Measurements from ENCODE around the gene FDXACB1. TPM values are rescaled to one million over a fixed set of nuclear protein-coding genes. Genes with fewer than 3 reads are reported as not detected.

Gene FDXACB1
- total RNA-seq, 1 donor from 2014 or later, result 1.7 TPM

- Mint-ChIP-seq H3K9me3 (ENCODE audit: unreplicated experiment) (no peaks in the 10 kb centered on the region), H3K27ac (ENCODE audit: unreplicated experiment) (peak overlapping the region; percentile 73), H3K27me3 (ENCODE audit: low read depth, unreplicated experiment) (no peaks in the 10 kb centered on the region), H3K36me3 (ENCODE audit: low read depth, unreplicated experiment) (peaks cover 6% of the 10 kb centered on the region), H3K4me3 (ENCODE audit: unreplicated experiment) (peak overlapping the region; percentile 88), H3K4me1 (ENCODE audit: low read depth, unreplicated experiment) (peaks cover 2% of the 10 kb centered on the region)
- Histone ChIP-seq H3K27me3 (ENCODE audit: insufficient read depth, low read length) (no peaks in the 10 kb centered on the region), H3K9me3 (ENCODE audit: insufficient read depth, low read depth, low read length) (no peaks in the 10 kb centered on the region), H3K4me3 (ENCODE audit: insufficient read depth, low read depth, low read length) (peak overlapping the region; percentile 85), H3K79me2 (ENCODE audit: insufficient read depth, low read length) (peaks cover 9% of the 10 kb centered on the region), H2AFZ (ENCODE audit: low read depth, low read length) (peak overlapping the region; percentile 90), H3K4me2 (ENCODE audit: low read length) (peak overlapping the region; percentile 82), H3K27ac (ENCODE audit: low read depth, low read length) (peak overlapping the region; percentile 83), H4K20me1 (ENCODE audit: insufficient read depth, low read length) (no peaks in the 10 kb centered on the region), H3K4me1 (ENCODE audit: insufficient read depth, low read length) (peaks cover 9% of the 10 kb centered on the region), H3K36me3 (ENCODE audit: insufficient read depth, low read length) (peaks cover 3% of the 10 kb centered on the region), H3K9ac (ENCODE audit: low read length) (peak overlapping the region; percentile 86)
- DNase-seq (ENCODE audit: low read depth), result no peak
- TF ChIP-seq EZH2 (IDR thresholded peaks at IDR 0.05; ENCODE audit: insufficient read depth, low read length) (no peak), CTCF (IDR thresholded peaks at IDR 0.05; ENCODE audit: insufficient read depth, low read depth, low read length) (no peak)
- FAIRE-seq, result no peak
Measured at GRCh38 chr11:111871693-111872161, 7.2 kb downstream of the FDXACB1 start.

GRCh38 chr11:111870886-111871692, 7.9 kb downstream of the FDXACB1 start, which contains the start of gene ALG9:
ALG9 (minus strand) TSS chr11:111871581; CDS start chr11:111871482, 99 bp downstream.
- Mint-ChIP-seq H3K27ac (ENCODE audit: unreplicated experiment) (peak within 1 kb of the TSS; percentile 73), H3K36me3 (ENCODE audit: low read depth, unreplicated experiment) (peaks cover 6% of the 10 kb centered on the region), H3K27me3 (ENCODE audit: low read depth, unreplicated experiment) (no peaks in the 10 kb centered on the region), H3K4me1 (ENCODE audit: low read depth, unreplicated experiment) (peaks cover 2% of the 10 kb centered on the region), H3K9me3 (ENCODE audit: unreplicated experiment) (no peaks in the 10 kb centered on the region), H3K4me3 (ENCODE audit: unreplicated experiment) (peak within 1 kb of the TSS; percentile 95)
- H3K9me3 ChIP-seq (ENCODE audit: insufficient read depth, low read depth, low read length), result no peaks in the 10 kb centered on the region
- H3K4me1 ChIP-seq (ENCODE audit: insufficient read depth, low read length), result peaks cover 9% of the 10 kb centered on the region
- FAIRE-seq, result peak; percentile 67
- H3K9ac ChIP-seq (ENCODE audit: low read length), result peak within 1 kb of the TSS; percentile 86
- no peaks in the 10 kb centered on the region for H3K27me3 ChIP-seq (ENCODE audit: insufficient read depth, low read length)
- peaks cover 6% of the 10 kb centered on the region for H3K36me3 ChIP-seq (ENCODE audit: insufficient read depth, low read length)
- no peak for TF ChIP-seq EZH2 (IDR thresholded peaks at IDR 0.05; ENCODE audit: insufficient read depth, low read length)
- peak; percentile 26 for TF ChIP-seq CTCF (IDR thresholded peaks at IDR 0.05; ENCODE audit: insufficient read depth, low read depth, low read length)
- H4K20me1 ChIP-seq (ENCODE audit: insufficient read depth, low read length), result no peaks in the 10 kb centered on the region
- peaks cover 9% of the 10 kb centered on the region for H3K79me2 ChIP-seq (ENCODE audit: insufficient read depth, low read length)
- peak within 1 kb of the TSS; percentile 85 for H3K4me3 ChIP-seq (ENCODE audit: insufficient read depth, low read depth, low read length)
- peak within 1 kb of the TSS; percentile 82 for H3K4me2 ChIP-seq (ENCODE audit: low read length)
- peak within 1 kb of the TSS; percentile 90 for H2AFZ ChIP-seq (ENCODE audit: low read depth, low read length)
- H3K27ac ChIP-seq (ENCODE audit: low read depth, low read length), result peak within 1 kb of the TSS; percentile 83
- peak; percentile 78 for DNase-seq (ENCODE audit: low read depth)

GRCh38 chr11:111870522-111870885, 8.5 kb downstream of the FDXACB1 start:
- Histone ChIP-seq H3K27me3 (ENCODE audit: insufficient read depth, low read length) (no peaks in the 10 kb centered on the region), H3K4me1 (ENCODE audit: insufficient read depth, low read length) (peaks cover 9% of the 10 kb centered on the region), H2AFZ (ENCODE audit: low read depth, low read length) (peak overlapping the region; percentile 90), H3K9ac (ENCODE audit: low read length) (peak overlapping the region; percentile 86), H3K36me3 (ENCODE audit: insufficient read depth, low read length) (peaks cover 6% of the 10 kb centered on the region), H3K4me2 (ENCODE audit: low read length) (peak overlapping the region; percentile 82), H3K27ac (ENCODE audit: low read depth, low read length) (no peak overlapping the region), H3K9me3 (ENCODE audit: insufficient read depth, low read depth, low read length) (no peaks in the 10 kb centered on the region), H3K79me2 (ENCODE audit: insufficient read depth, low read length) (peaks cover 9% of the 10 kb centered on the region), H4K20me1 (ENCODE audit: insufficient read depth, low read length) (no peaks in the 10 kb centered on the region), H3K4me3 (ENCODE audit: insufficient read depth, low read depth, low read length) (peak overlapping the region; percentile 85)
- H3K27ac Mint-ChIP-seq (ENCODE audit: unreplicated experiment), result no peak overlapping the region
- FAIRE-seq (no peak), DNase-seq (ENCODE audit: low read depth) (no peak)
- H3K36me3 Mint-ChIP-seq (ENCODE audit: low read depth, unreplicated experiment), result peaks cover 4% of the 10 kb centered on the region
- no peaks in the 10 kb centered on the region for H3K9me3 Mint-ChIP-seq (ENCODE audit: unreplicated experiment)
- H3K4me3 Mint-ChIP-seq (ENCODE audit: unreplicated experiment), result peak overlapping the region; percentile 95
- H3K4me1 Mint-ChIP-seq (ENCODE audit: low read depth, unreplicated experiment), result peaks cover 2% of the 10 kb centered on the region
- no peaks in the 10 kb centered on the region for H3K27me3 Mint-ChIP-seq (ENCODE audit: low read depth, unreplicated experiment)
- TF ChIP-seq CTCF (IDR thresholded peaks at IDR 0.05; ENCODE audit: insufficient read depth, low read depth, low read length) (no peak), EZH2 (IDR thresholded peaks at IDR 0.05; ENCODE audit: insufficient read depth, low read length) (no peak)

Data from astrocyte (in vitro differentiated cells and primary cell).